ENCODE results near the gene CCL2. TPM values are rescaled to one million over a fixed set of nuclear protein-coding genes. Genes with fewer than 3 reads are reported as not detected.

CCL2 gene
- total RNA-seq, 5 donors from 2014 or later (not counting 1 experiment from before 2014, with no cell fraction given), result 0.38 to 0.76 (median 0.60) TPM; not detected in 2

DNA sequence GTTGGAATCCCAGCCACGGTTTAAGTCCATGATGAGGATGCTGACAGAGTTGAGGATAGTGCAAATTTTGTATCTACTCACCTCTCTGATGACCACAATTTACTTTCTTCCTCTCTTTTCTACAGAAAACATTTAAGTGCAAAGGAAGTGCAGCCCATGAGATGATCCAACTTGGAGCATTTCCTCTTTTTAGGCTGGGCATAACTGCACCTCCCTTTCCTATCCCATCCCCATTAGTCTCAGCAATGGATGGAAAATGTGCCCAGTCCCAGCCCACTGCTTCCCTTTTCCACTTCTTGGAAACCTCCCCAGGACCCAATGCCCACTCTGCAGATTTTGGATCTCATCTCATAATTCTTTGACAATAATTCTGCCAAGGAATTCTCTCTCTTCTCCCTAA, 47.6 kb downstream of the CCL2 start:
- H3K27ac ChIP-seq (ENCODE audit: low read length), result no peak overlapping the region
- no peaks in the 10 kb centered on the region for H3K4me1 ChIP-seq (ENCODE audit: control insufficient read depth in 1 of 2, extremely low read depth in 1 of 2, insufficient read depth in 2 of 2, low read length in 2 of 2)
- H3K27ac Mint-ChIP-seq, result no peak overlapping the region
- no peaks in the 10 kb centered on the region for H3K36me3 Mint-ChIP-seq
- H3K9me3 Mint-ChIP-seq, result peaks cover 0 to 4% (median 0%) of the 10 kb centered on the region in 3 donors
- no peaks in the 10 kb centered on the region for H3K36me3 ChIP-seq (ENCODE audit: control insufficient read depth in 2 of 2, extremely low read depth in 1 of 2, insufficient read depth in 1 of 2, low read length in 1 of 2)
- no peak for ATAC-seq (replicated peaks in 1 of 4)
- H3K27me3 Mint-ChIP-seq, result peaks cover 22 to 36% of the 10 kb centered on the region in 2 donors
- H3K4me3 Mint-ChIP-seq, result no peak overlapping the region
- H3K4me1 Mint-ChIP-seq, result peaks cover 0 to 2% (median 0%) of the 10 kb centered on the region in 3 donors
- ChIA-PET CTCF (no interaction called here), POLR2A (no interaction called here)
- peaks cover 0 to 5% of the 10 kb centered on the region in 2 experiments for H3K27me3 ChIP-seq (replicated peaks in 1 of 2; ENCODE audit: control insufficient read depth in 2 of 2, extremely low read depth in 1 of 2, insufficient read depth in 2 of 2, low read length in 1 of 2)
- WGBS (ENCODE audit: insufficient coverage), result no CpG with 5 or more reads among the region's 1 CpG
- no peaks in the 10 kb centered on the region for H3K9me3 ChIP-seq
- H3K4me3 ChIP-seq (ENCODE audit: control insufficient read depth in 1 of 2, extremely low read depth in 1 of 2, low read length in 1 of 2), result no peak overlapping the region
- no peak for DNase-seq

DNA sequence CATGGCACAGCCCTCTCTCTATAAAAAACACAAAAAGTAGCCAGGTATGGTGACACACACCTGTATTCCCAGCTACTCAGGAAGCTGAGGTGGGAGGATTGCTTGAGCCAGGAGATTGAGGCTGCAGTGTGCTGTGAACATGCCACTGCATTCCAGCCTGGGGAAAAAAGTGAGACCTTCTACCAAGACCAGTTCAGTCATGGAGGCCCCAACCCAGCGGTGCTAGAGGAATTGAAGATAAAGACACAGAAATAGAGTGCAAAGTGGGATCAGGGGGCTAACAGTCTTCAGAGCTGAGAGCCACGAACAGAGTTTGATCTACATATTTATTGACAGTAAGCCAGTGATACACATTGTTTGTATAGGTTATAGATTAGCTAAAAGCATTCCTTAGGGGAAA, 48.5 kb downstream of the CCL2 start:
- Mint-ChIP-seq H3K27me3 (peaks cover 17 to 30% of the 10 kb centered on the region in 2 donors), H3K4me3 (no peak overlapping the region), H3K9me3 (peaks cover 0 to under 1% (median 0%) of the 10 kb centered on the region in 3 donors), H3K27ac (no peak overlapping the region), H3K36me3 (no peaks in the 10 kb centered on the region), H3K4me1 (peaks cover 0 to under 1% (median 0%) of the 10 kb centered on the region in 3 donors)
- POLR2A ChIA-PET, result no interaction called here
- H3K36me3 ChIP-seq (ENCODE audit: control insufficient read depth in 2 of 2, extremely low read depth in 1 of 2, insufficient read depth in 1 of 2, low read length in 1 of 2), result no peaks in the 10 kb centered on the region
- DNase-seq (no peak), ATAC-seq (replicated peaks in 1 of 4) (no peak)
- H3K4me1 ChIP-seq (ENCODE audit: control insufficient read depth in 1 of 2, extremely low read depth in 1 of 2, insufficient read depth in 2 of 2, low read length in 2 of 2), result no peaks in the 10 kb centered on the region
- CTCF ChIA-PET, result no interaction called here
- H3K27me3 ChIP-seq (replicated peaks in 1 of 2; ENCODE audit: control insufficient read depth in 2 of 2, extremely low read depth in 1 of 2, insufficient read depth in 2 of 2, low read length in 1 of 2), result peaks cover 0 to 5% of the 10 kb centered on the region in 2 experiments
- no CpG with 5 or more reads among the region's 2 CpGs for WGBS (ENCODE audit: insufficient coverage)
- H3K27ac ChIP-seq (ENCODE audit: low read length), result no peak overlapping the region
- H3K9me3 ChIP-seq, result no peaks in the 10 kb centered on the region
- no peak overlapping the region for H3K4me3 ChIP-seq (ENCODE audit: control insufficient read depth in 1 of 2, extremely low read depth in 1 of 2, low read length in 1 of 2)

DNA sequence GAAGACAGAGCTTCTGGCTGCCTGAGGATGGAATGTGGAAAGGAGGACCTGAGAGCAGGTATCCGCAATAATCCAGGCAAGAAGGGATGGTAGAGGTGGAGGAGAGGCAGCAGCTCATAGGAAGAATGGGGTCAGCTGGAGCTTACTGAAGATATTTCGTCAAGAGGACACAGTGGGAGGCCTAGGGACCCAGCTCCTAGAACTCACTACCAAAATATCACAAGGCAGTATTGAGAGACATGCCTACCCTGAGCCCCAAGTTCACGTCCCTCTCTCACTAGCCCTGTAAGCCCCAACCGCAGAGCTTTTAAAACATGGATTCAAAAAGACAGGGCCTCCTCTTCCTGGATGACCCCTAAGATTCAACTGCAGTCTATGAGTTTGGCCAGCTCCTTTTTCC, 50.0 kb downstream of the CCL2 start:
- H3K4me3 ChIP-seq (ENCODE audit: control insufficient read depth in 1 of 2, extremely low read depth in 1 of 2, low read length in 1 of 2), result no peak overlapping the region
- DNase-seq, result no peak
- no peaks in the 10 kb centered on the region for H3K9me3 Mint-ChIP-seq
- WGBS (ENCODE audit: insufficient coverage), result 92% methylated on average over 3 of the region's 4 CpGs
- no peaks in the 10 kb centered on the region for H3K36me3 ChIP-seq (ENCODE audit: control insufficient read depth in 2 of 2, extremely low read depth in 1 of 2, insufficient read depth in 1 of 2, low read length in 1 of 2)
- no peaks in the 10 kb centered on the region for H3K4me1 Mint-ChIP-seq
- no peak overlapping the region for H3K4me3 Mint-ChIP-seq
- H3K36me3 Mint-ChIP-seq, result no peaks in the 10 kb centered on the region
- no peak for ATAC-seq (replicated peaks in 1 of 4)
- H3K27ac Mint-ChIP-seq, result no peak overlapping the region
- no peaks in the 10 kb centered on the region for H3K9me3 ChIP-seq
- ChIA-PET CTCF (interaction anchor here in 1 of 2 donors (0.6 kb wide), 1 partner anchor 16 kb away, joined by 3 read pairs; no protein-coding TSS in a partner anchor), POLR2A (no interaction called here)
- no peak overlapping the region for H3K27ac ChIP-seq (ENCODE audit: low read length)
- no peaks in the 10 kb centered on the region for H3K4me1 ChIP-seq (ENCODE audit: control insufficient read depth in 1 of 2, extremely low read depth in 1 of 2, insufficient read depth in 2 of 2, low read length in 2 of 2)
- H3K27me3 ChIP-seq (replicated peaks in 1 of 2; ENCODE audit: control insufficient read depth in 2 of 2, extremely low read depth in 1 of 2, insufficient read depth in 2 of 2, low read length in 1 of 2), result no peaks in the 10 kb centered on the region
- peaks cover 11 to 19% of the 10 kb centered on the region in 2 donors for H3K27me3 Mint-ChIP-seq

DNA sequence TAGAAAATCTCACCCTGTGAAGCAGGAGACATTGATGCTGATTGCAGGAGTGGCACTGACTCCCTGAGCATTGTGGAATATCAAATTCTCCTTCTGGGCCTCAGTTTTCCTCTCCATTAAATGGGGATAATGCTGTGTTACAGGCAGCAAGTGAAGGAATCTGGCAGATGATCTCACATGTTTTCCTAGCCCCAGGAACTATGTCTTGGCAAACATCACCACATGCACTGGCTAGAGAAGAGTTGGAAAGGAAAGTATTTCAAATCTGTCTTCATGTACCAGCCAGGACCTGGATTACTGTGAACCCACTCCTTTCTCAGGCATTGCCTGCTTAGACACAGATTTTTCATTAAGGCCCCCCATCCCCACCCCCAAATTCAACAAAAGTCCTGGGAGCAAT, 50.5 kb downstream of the CCL2 start:
- CTCF ChIA-PET, result no interaction called here
- Histone ChIP-seq H3K9me3 (no peaks in the 10 kb centered on the region), H3K36me3 (ENCODE audit: control insufficient read depth in 2 of 2, extremely low read depth in 1 of 2, insufficient read depth in 1 of 2, low read length in 1 of 2) (no peaks in the 10 kb centered on the region), H3K27me3 (replicated peaks in 1 of 2; ENCODE audit: control insufficient read depth in 2 of 2, extremely low read depth in 1 of 2, insufficient read depth in 2 of 2, low read length in 1 of 2) (no peaks in the 10 kb centered on the region), H3K27ac (ENCODE audit: low read length) (no peak overlapping the region), H3K4me1 (ENCODE audit: control insufficient read depth in 1 of 2, extremely low read depth in 1 of 2, insufficient read depth in 2 of 2, low read length in 2 of 2) (no peaks in the 10 kb centered on the region), H3K4me3 (ENCODE audit: control insufficient read depth in 1 of 2, extremely low read depth in 1 of 2, low read length in 1 of 2) (no peak overlapping the region)
- no peaks in the 10 kb centered on the region for H3K36me3 Mint-ChIP-seq
- no peaks in the 10 kb centered on the region for H3K4me1 Mint-ChIP-seq
- no peak overlapping the region for H3K4me3 Mint-ChIP-seq
- no peaks in the 10 kb centered on the region for H3K9me3 Mint-ChIP-seq
- H3K27ac Mint-ChIP-seq, result no peak overlapping the region
- no peak for DNase-seq
- peaks cover 9 to 15% of the 10 kb centered on the region in 2 donors for H3K27me3 Mint-ChIP-seq
- POLR2A ChIA-PET, result no interaction called here
- ATAC-seq (replicated peaks in 1 of 4), result no peak

DNA sequence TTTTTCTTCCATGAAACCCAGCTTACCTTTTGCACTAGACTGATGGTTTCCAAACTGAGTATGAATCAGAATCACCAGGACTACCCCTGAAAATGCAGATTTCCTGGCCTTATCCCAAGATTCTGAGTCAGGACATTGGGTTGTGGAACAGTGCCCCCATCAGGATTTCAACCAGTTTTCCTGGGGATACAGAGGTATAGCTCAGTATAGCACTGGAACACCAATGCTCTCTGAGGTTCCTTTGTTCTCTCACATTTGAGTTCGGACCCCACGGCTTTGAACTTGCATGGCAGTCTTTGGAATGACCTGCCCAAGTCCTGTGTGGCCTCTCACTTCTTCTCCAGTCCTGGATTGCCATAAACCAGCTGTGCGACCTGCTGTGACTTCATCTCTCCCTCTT, 51.4 kb downstream of the CCL2 start:
- Mint-ChIP-seq H3K9me3 (no peaks in the 10 kb centered on the region), H3K36me3 (no peaks in the 10 kb centered on the region), H3K4me1 (no peaks in the 10 kb centered on the region), H3K4me3 (no peak overlapping the region), H3K27me3 (peaks cover 5 to 16% of the 10 kb centered on the region in 2 donors), H3K27ac (no peak overlapping the region)
- Histone ChIP-seq H3K36me3 (ENCODE audit: control insufficient read depth in 2 of 2, extremely low read depth in 1 of 2, insufficient read depth in 1 of 2, low read length in 1 of 2) (no peaks in the 10 kb centered on the region), H3K27ac (ENCODE audit: low read length) (no peak overlapping the region), H3K4me3 (ENCODE audit: control insufficient read depth in 1 of 2, extremely low read depth in 1 of 2, low read length in 1 of 2) (no peak overlapping the region), H3K27me3 (replicated peaks in 1 of 2; ENCODE audit: control insufficient read depth in 2 of 2, extremely low read depth in 1 of 2, insufficient read depth in 2 of 2, low read length in 1 of 2) (no peaks in the 10 kb centered on the region), H3K9me3 (no peaks in the 10 kb centered on the region), H3K4me1 (ENCODE audit: control insufficient read depth in 1 of 2, extremely low read depth in 1 of 2, insufficient read depth in 2 of 2, low read length in 2 of 2) (no peaks in the 10 kb centered on the region)
- POLR2A ChIA-PET, result no interaction called here
- ATAC-seq (replicated peaks in 1 of 4) (no peak), DNase-seq (no peak)
- WGBS (ENCODE audit: insufficient coverage), result 52% methylated on average over 2 of the region's 3 CpGs
- CTCF ChIA-PET, result no interaction called here

Other genes with a start within 250 kb of the CCL2 start
- not detected for gene CCL7, start 14.9 kb downstream of the CCL2 start, total RNA-seq
- not detected for gene CCL11, start 30.5 kb downstream of the CCL2 start, total RNA-seq
- not detected for gene CCL8, start 64.2 kb downstream of the CCL2 start, total RNA-seq
- not detected for gene CCL13, start 101.2 kb downstream of the CCL2 start, total RNA-seq
- not detected for gene CCL1, start 107.9 kb downstream of the CCL2 start, total RNA-seq